WTC11 (cell line): ENCODE results near the gene RRP8. TPM values are rescaled to one million over a fixed set of nuclear protein-coding genes. Genes with fewer than 3 reads are reported as not detected.

Experiments used
- ATAC-seq: fragments of 200-7000 bp; cut with Tn5 transposase; 2 replicates; pipeline ENCODE4 v1.10.0; 2021; ENCODE audit warnings: mild to moderate bottlenecking, moderate library complexity
- CTCF ChIA-PET: fragments of 300-600 bp; sonication (Branson Sonifier 250); formaldehyde crosslinking; loops from one replicate; lab custom pipeline; 2021; ENCODE audit warnings: antibody characterized with exemption; lab: Charles Lee
- POLR2A ChIA-PET: fragments of 350-600 bp; sonication (Branson Sonifier 250); formaldehyde crosslinking; loops from one replicate; lab custom pipeline; 2021; ENCODE audit warnings: antibody characterized with exemption; lab: Charles Lee
- DNase-seq: peaks from one replicate; pipeline ENCODE4 v3.0.0; 2021; ENCODE audit warnings: low spot score
- H3K27ac Mint-ChIP-seq: 2 replicates; pipeline ENCODE4 v1.8.0; 2021; ENCODE audit warnings: mixed read lengths
- H3K27me3 Mint-ChIP-seq: 2 replicates; pipeline ENCODE4 v1.8.0; 2021; ENCODE audit warnings: low read depth, mild to moderate bottlenecking, moderate library complexity, mixed read lengths
- H3K36me3 Mint-ChIP-seq: 2 replicates; pipeline ENCODE4 v1.8.0; 2021; ENCODE audit warnings: mixed read lengths
- H3K4me1 Mint-ChIP-seq: 2 replicates; pipeline ENCODE4 v1.8.0; 2022; ENCODE audit warnings: mixed read lengths
- H3K4me3 Mint-ChIP-seq: 2 replicates; pipeline ENCODE4 v1.8.0; 2021; ENCODE audit warnings: mild to moderate bottlenecking, moderate library complexity, mixed read lengths
- H3K9me3 Mint-ChIP-seq: 2 replicates; pipeline ENCODE4 v1.8.0; 2021; ENCODE audit warnings: mixed read lengths
- CREB1 ChIP-seq: sonication (generic); formaldehyde crosslinking; IDR thresholded peaks from 2 replicates; pipeline ENCODE4 v1.8.0; 2023; ENCODE audit warnings: mild to moderate bottlenecking, missing genetic modification reagents
- FOXK1 ChIP-seq: sonication (generic); formaldehyde crosslinking; IDR thresholded peaks from 2 replicates; pipeline ENCODE4 v1.8.0; 2022; ENCODE audit warnings: mild to moderate bottlenecking, moderate library complexity, missing genetic modification reagents
- HMGA2 ChIP-seq: fragments of 250-450 bp; sonication (Bioruptor Pico); IDR thresholded peaks from 2 replicates; pipeline ENCODE4 v1.4.0; 2021; ENCODE audit warnings: mild to moderate bottlenecking, moderate library complexity
- JUN ChIP-seq: sonication (generic); formaldehyde crosslinking; IDR thresholded peaks from 2 replicates; pipeline ENCODE4 v1.8.0; 2023; ENCODE audit warnings: mild to moderate bottlenecking, missing genetic modification reagents
- NFE2L1 ChIP-seq: sonication (generic); formaldehyde crosslinking; IDR thresholded peaks from 2 replicates; pipeline ENCODE4 v1.8.1; 2023; ENCODE audit warnings: missing genetic modification reagents
- PRRX2 ChIP-seq: fragments of 250-450 bp; sonication (Bioruptor Pico); IDR thresholded peaks from 2 replicates; pipeline ENCODE4 v1.8.0; 2021; ENCODE audit warnings: mild to moderate bottlenecking
- SMAD3 ChIP-seq: sonication (generic); formaldehyde crosslinking; IDR thresholded peaks from 2 replicates; pipeline ENCODE4 v1.8.0; 2022; ENCODE audit warnings: missing genetic modification reagents, mild to moderate bottlenecking, borderline replicate concordance
- ZBTB21 ChIP-seq: sonication (generic); formaldehyde crosslinking; IDR thresholded peaks from 2 replicates; pipeline ENCODE4 v1.8.1; 2023; ENCODE audit warnings: mild to moderate bottlenecking, missing genetic modification reagents, borderline replicate concordance
- ZNF263 ChIP-seq: sonication (generic); formaldehyde crosslinking; IDR thresholded peaks from 2 replicates; pipeline ENCODE4 v1.8.1; 2022; ENCODE audit warnings: low read depth, mild to moderate bottlenecking, moderate library complexity, missing genetic modification reagents
- ZNF671 ChIP-seq: fragments of 250-450 bp; sonication (Bioruptor Pico); IDR thresholded peaks from 2 replicates; pipeline ENCODE4 v1.8.0; 2021; ENCODE audit warnings: mild to moderate bottlenecking
- total RNA-seq: library from RNA; stranded (reverse); gene quantifications from 3 replicates; pipeline ENCODE4 v1.2.3, GENCODE V29; 2021
- TF ChIP-seq, protein P1 (sequence below): sonication (generic); formaldehyde crosslinking; IDR thresholded peaks from 2 replicates; pipeline ENCODE4 v1.8.0; 2022; ENCODE audit warnings: missing genetic modification reagents
- TF ChIP-seq, protein P2 (sequence below): fragments of 250-450 bp; sonication (Bioruptor Pico); IDR thresholded peaks from 2 replicates; pipeline ENCODE4 v1.9.0; 2021; ENCODE audit warnings: moderate library complexity, mild to moderate bottlenecking, inconsistent platforms, borderline replicate concordance
- TF ChIP-seq, protein P3 (sequence below): sonication (generic); formaldehyde crosslinking; IDR thresholded peaks from 2 replicates; pipeline ENCODE4 v1.8.0; 2022; ENCODE audit warnings: mild to moderate bottlenecking, missing genetic modification reagents
- TF ChIP-seq, protein P4 (sequence below): fragments of 250-450 bp; sonication (Bioruptor Pico); IDR thresholded peaks from 2 replicates; pipeline ENCODE4 v1.9.0; 2021; ENCODE audit warnings: mild to moderate bottlenecking, borderline replicate concordance
- TF ChIP-seq, protein P5 (sequence below): sonication (generic); formaldehyde crosslinking; IDR thresholded peaks from 2 replicates; pipeline ENCODE4 v1.8.1; 2023; ENCODE audit warnings: mild to moderate bottlenecking, moderate library complexity, missing genetic modification reagents
- TF ChIP-seq, protein P6 (sequence below): sonication (generic); formaldehyde crosslinking; conservative IDR thresholded peaks from 2 replicates; pipeline ENCODE4 v1.8.1; 2022; ENCODE audit warnings: mild to moderate bottlenecking, missing genetic modification reagents
- TF ChIP-seq, protein P7 (sequence below): fragments of 250-450 bp; sonication (Bioruptor Pico); IDR thresholded peaks from 2 replicates; pipeline ENCODE4 v1.9.0; 2021; ENCODE audit warnings: mild to moderate bottlenecking

Gene RRP8
- total RNA-seq, 1 experiment from 2014 or later, result 15.0 TPM

DNA sequence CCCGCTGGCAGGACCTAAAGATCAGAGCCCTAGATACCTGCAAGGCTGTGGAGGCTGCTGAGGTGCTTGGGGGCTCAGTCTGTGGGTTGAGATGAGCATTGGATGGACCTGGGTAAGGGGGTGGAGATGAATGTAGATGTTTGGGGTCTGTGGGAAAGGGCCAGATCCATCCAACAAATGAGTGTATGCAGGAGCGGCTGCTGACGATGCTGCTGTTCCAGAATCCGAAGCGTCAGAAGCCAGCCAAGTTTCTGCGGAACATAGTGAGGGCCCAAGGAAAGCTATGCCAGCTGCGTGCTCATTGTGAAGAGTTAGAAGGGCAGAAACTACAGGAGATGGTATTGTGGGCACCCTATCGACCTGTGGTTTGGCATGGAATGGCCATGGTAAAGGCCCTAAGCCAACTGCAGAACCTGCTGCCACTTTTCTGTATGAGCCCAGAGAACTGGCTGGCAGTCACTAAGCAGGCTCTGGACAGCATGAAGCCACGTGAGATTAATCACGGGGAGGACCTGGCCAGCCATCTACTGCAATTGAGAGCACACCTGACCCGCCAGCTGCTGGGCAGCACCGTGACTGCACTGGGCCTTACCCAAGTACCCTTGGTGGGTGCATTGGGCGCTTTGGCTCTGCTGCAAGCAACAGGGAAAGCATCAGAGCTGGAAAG, 36.6 kb downstream of the RRP8 start (continued):
- TF ChIP-seq, protein P1, sequence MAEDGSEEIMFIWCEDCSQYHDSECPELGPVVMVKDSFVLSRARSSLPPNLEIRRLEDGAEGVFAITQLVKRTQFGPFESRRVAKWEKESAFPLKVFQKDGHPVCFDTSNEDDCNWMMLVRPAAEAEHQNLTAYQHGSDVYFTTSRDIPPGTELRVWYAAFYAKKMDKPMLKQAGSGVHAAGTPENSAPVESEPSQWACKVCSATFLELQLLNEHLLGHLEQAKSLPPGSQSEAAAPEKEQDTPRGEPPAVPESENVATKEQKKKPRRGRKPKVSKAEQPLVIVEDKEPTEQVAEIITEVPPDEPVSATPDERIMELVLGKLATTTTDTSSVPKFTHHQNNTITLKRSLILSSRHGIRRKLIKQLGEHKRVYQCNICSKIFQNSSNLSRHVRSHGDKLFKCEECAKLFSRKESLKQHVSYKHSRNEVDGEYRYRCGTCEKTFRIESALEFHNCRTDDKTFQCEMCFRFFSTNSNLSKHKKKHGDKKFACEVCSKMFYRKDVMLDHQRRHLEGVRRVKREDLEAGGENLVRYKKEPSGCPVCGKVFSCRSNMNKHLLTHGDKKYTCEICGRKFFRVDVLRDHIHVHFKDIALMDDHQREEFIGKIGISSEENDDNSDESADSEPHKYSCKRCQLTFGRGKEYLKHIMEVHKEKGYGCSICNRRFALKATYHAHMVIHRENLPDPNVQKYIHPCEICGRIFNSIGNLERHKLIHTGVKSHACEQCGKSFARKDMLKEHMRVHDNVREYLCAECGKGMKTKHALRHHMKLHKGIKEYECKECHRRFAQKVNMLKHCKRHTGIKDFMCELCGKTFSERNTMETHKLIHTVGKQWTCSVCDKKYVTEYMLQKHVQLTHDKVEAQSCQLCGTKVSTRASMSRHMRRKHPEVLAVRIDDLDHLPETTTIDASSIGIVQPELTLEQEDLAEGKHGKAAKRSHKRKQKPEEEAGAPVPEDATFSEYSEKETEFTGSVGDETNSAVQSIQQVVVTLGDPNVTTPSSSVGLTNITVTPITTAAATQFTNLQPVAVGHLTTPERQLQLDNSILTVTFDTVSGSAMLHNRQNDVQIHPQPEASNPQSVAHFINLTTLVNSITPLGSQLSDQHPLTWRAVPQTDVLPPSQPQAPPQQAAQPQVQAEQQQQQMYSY, result no peak
- TF ChIP-seq ZBTB21, result no peak
- TF ChIP-seq, protein P2, sequence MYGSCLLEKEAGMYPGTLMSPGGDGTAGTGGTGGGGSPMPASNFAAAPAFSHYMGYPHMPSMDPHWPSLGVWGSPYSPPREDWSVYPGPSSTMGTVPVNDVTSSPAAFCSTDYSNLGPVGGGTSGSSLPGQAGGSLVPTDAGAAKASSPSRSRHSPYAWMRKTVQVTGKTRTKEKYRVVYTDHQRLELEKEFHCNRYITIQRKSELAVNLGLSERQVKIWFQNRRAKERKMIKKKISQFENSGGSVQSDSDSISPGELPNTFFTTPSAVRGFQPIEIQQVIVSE (CRISPR knock-in tag), result no peak

DNA sequence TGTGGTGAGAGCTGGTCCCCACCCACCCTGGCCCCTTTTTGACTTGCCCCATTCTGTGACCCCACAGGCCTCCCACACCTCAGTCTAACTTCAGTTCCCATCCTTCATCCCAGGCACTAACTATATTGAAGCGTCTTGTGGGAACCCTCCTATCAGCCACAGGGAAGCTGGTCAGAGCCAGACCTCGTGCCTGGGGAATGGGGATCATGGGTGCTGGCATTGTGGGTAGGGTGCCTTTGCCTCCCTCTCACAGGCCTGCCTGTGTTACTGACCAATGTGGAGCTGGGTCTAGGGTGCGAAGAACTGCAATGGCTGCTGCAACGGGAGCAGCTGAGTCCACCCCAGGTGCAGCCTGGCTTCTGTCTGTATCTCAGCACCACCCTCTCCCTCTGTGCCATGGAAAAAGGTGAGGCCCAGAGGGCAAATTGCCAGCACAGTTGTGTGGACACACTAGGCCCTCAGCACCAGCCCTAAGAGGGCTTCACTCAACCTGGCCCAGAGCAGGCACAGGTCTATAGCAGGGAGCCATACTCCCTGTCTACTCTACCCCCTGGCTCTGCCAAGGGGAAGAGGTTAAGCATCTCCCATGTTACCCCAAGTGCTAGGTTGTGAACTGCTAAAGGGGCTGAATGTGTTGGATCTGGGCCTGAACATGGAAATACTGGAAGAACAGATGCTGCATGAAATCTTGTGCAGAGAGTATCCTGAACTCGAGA, 37.3 kb downstream of the RRP8 start:
- CTCF ChIA-PET, result interaction anchor here (2.1 kb wide), 1 partner anchor 35 kb away, joined by 12 read pairs; no protein-coding TSS in a partner anchor
- Mint-ChIP-seq H3K4me3 (no peak overlapping the region), H3K9me3 (no peaks in the 10 kb centered on the region), H3K36me3 (no peaks in the 10 kb centered on the region), H3K4me1 (peaks cover 18% of the 10 kb centered on the region), H3K27ac (no peak overlapping the region), H3K27me3 (no peaks in the 10 kb centered on the region)
- DNase-seq (no peak), ATAC-seq (no peak)
- POLR2A ChIA-PET, result interaction anchor here (0.5 to 1.0 kb wide), 2 partner anchors 46 to 85 kb away, joined by 3 read pairs; partner anchors contain the start of genes ARFIP2, TAF10 and TIMM10B
- TF ChIP-seq, protein P3, sequence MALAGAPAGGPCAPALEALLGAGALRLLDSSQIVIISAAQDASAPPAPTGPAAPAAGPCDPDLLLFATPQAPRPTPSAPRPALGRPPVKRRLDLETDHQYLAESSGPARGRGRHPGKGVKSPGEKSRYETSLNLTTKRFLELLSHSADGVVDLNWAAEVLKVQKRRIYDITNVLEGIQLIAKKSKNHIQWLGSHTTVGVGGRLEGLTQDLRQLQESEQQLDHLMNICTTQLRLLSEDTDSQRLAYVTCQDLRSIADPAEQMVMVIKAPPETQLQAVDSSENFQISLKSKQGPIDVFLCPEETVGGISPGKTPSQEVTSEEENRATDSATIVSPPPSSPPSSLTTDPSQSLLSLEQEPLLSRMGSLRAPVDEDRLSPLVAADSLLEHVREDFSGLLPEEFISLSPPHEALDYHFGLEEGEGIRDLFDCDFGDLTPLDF (CRISPR knock-in tag), result no peak
- TF ChIP-seq, protein P4, sequence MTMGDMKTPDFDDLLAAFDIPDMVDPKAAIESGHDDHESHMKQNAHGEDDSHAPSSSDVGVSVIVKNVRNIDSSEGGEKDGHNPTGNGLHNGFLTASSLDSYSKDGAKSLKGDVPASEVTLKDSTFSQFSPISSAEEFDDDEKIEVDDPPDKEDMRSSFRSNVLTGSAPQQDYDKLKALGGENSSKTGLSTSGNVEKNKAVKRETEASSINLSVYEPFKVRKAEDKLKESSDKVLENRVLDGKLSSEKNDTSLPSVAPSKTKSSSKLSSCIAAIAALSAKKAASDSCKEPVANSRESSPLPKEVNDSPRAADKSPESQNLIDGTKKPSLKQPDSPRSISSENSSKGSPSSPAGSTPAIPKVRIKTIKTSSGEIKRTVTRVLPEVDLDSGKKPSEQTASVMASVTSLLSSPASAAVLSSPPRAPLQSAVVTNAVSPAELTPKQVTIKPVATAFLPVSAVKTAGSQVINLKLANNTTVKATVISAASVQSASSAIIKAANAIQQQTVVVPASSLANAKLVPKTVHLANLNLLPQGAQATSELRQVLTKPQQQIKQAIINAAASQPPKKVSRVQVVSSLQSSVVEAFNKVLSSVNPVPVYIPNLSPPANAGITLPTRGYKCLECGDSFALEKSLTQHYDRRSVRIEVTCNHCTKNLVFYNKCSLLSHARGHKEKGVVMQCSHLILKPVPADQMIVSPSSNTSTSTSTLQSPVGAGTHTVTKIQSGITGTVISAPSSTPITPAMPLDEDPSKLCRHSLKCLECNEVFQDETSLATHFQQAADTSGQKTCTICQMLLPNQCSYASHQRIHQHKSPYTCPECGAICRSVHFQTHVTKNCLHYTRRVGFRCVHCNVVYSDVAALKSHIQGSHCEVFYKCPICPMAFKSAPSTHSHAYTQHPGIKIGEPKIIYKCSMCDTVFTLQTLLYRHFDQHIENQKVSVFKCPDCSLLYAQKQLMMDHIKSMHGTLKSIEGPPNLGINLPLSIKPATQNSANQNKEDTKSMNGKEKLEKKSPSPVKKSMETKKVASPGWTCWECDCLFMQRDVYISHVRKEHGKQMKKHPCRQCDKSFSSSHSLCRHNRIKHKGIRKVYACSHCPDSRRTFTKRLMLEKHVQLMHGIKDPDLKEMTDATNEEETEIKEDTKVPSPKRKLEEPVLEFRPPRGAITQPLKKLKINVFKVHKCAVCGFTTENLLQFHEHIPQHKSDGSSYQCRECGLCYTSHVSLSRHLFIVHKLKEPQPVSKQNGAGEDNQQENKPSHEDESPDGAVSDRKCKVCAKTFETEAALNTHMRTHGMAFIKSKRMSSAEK, result no peak
- TF ChIP-seq CREB1 (CRISPR knock-in tag) (no peak), ZNF263 (CRISPR knock-in tag) (no peak), PRRX2 (CRISPR knock-in tag) (no peak), NFE2L1 (CRISPR knock-in tag) (no peak), JUN (CRISPR knock-in tag) (no peak), FOXK1 (CRISPR knock-in tag) (no peak), SMAD3 (CRISPR knock-in tag) (no peak), HMGA2 (CRISPR knock-in tag) (no peak), ZNF671 (CRISPR knock-in tag) (no peak)
- TF ChIP-seq, protein P5, sequence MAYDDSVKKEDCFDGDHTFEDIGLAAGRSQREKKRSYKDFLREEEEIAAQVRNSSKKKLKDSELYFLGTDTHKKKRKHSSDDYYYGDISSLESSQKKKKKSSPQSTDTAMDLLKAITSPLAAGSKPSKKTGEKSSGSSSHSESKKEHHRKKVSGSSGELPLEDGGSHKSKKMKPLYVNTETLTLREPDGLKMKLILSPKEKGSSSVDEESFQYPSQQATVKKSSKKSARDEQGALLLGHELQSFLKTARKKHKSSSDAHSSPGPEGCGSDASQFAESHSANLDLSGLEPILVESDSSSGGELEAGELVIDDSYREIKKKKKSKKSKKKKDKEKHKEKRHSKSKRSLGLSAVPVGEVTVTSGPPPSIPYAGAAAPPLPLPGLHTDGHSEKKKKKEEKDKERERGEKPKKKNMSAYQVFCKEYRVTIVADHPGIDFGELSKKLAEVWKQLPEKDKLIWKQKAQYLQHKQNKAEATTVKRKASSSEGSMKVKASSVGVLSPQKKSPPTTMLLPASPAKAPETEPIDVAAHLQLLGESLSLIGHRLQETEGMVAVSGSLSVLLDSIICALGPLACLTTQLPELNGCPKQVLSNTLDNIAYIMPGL (CRISPR knock-in tag), result no peak
- TF ChIP-seq, protein P6, sequence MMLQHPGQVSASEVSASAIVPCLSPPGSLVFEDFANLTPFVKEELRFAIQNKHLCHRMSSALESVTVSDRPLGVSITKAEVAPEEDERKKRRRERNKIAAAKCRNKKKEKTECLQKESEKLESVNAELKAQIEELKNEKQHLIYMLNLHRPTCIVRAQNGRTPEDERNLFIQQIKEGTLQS (CRISPR knock-in tag), result no peak
- TF ChIP-seq, protein P7, sequence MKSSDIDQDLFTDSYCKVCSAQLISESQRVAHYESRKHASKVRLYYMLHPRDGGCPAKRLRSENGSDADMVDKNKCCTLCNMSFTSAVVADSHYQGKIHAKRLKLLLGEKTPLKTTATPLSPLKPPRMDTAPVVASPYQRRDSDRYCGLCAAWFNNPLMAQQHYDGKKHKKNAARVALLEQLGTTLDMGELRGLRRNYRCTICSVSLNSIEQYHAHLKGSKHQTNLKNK (CRISPR knock-in tag), result no peak
